Astrocyte (in vitro differentiated cells and primary cell): ENCODE measurements around the gene COMMD4. TPM values are rescaled to one million over a fixed set of nuclear protein-coding genes. Genes with fewer than 3 reads are reported as not detected.

Source experiments
- DNase-seq: peaks from one replicate; pipeline ENCODE4 v3.0.0-alpha.2; 2010; ENCODE audit warnings: low read depth
- FAIRE-seq: peaks from 2 replicates; lab custom pipeline; 2011; peaks lifted over from hg19 to GRCh38; lab: Jason Lieb, UNC
- H2AFZ ChIP-seq: 2 replicates; pipeline ENCODE4 v1.6.0; 2012; ENCODE audit warnings: low read depth, low read length, inconsistent platforms
- H3K27ac ChIP-seq: 2 replicates; pipeline ENCODE4 v1.5.1; 2011; ENCODE audit warnings: low read depth, low read length, inconsistent platforms
- H3K27me3 ChIP-seq: 2 replicates; pipeline ENCODE4 v1.6.0; 2011; ENCODE audit warnings: low read length, inconsistent platforms; ENCODE audit not compliant: insufficient read depth
- H3K36me3 ChIP-seq: 2 replicates; pipeline ENCODE4 v1.5.1; 2011; ENCODE audit warnings: low read length, inconsistent platforms; ENCODE audit not compliant: insufficient read depth
- H3K4me1 ChIP-seq: 2 replicates; pipeline ENCODE4 v1.5.1; 2011; ENCODE audit warnings: low read length, inconsistent platforms; ENCODE audit not compliant: insufficient read depth
- H3K4me2 ChIP-seq: 2 replicates; pipeline ENCODE4 v1.6.0; 2012; ENCODE audit warnings: low read length, inconsistent platforms
- H3K4me3 ChIP-seq: 2 replicates; pipeline ENCODE4 v1.5.1; 2011; ENCODE audit warnings: low read depth, mild to moderate bottlenecking, low read length, inconsistent platforms; ENCODE audit not compliant: insufficient read depth
- H3K79me2 ChIP-seq: 2 replicates; pipeline ENCODE4 v1.6.0; 2012; ENCODE audit warnings: mild to moderate bottlenecking, low read length, inconsistent platforms; ENCODE audit not compliant: insufficient read depth
- H3K9ac ChIP-seq: 2 replicates; pipeline ENCODE4 v1.6.0; 2012; ENCODE audit warnings: mild to moderate bottlenecking, low read length, inconsistent platforms
- H3K9me3 ChIP-seq: 2 replicates; pipeline ENCODE4 v1.5.1; 2012; ENCODE audit warnings: low read depth, mild to moderate bottlenecking, low read length, inconsistent platforms; ENCODE audit not compliant: insufficient read depth
- H4K20me1 ChIP-seq: 2 replicates; pipeline ENCODE4 v1.6.0; 2012; ENCODE audit warnings: low read length, inconsistent platforms; ENCODE audit not compliant: insufficient read depth
- H3K27ac Mint-ChIP-seq: one replicate; pipeline ENCODE4 v1.8.0; 2021; ENCODE audit warnings: mild to moderate bottlenecking, mixed read lengths; ENCODE audit not compliant: unreplicated experiment
- H3K27me3 Mint-ChIP-seq: one replicate; pipeline ENCODE4 v1.8.0; 2021; ENCODE audit warnings: low read depth, mixed read lengths; ENCODE audit not compliant: unreplicated experiment
- H3K36me3 Mint-ChIP-seq: one replicate; pipeline ENCODE4 v1.8.0; 2021; ENCODE audit warnings: low read depth, mixed read lengths; ENCODE audit not compliant: unreplicated experiment
- H3K4me1 Mint-ChIP-seq: one replicate; pipeline ENCODE4 v1.8.0; 2021; ENCODE audit warnings: low read depth, mixed read lengths; ENCODE audit not compliant: unreplicated experiment
- H3K4me3 Mint-ChIP-seq: one replicate; pipeline ENCODE4 v1.8.0; 2021; ENCODE audit warnings: mild to moderate bottlenecking, moderate library complexity, mixed read lengths; ENCODE audit not compliant: unreplicated experiment
- H3K9me3 Mint-ChIP-seq: one replicate; pipeline ENCODE4 v1.8.0; 2021; ENCODE audit warnings: mild to moderate bottlenecking, mixed read lengths; ENCODE audit not compliant: unreplicated experiment
- CTCF ChIP-seq: IDR thresholded peaks from 2 replicates; pipeline ENCODE4 v1.5.1; 2011; ENCODE audit warnings: low read depth, mild to moderate bottlenecking, inconsistent platforms, low read length, moderate library complexity; ENCODE audit not compliant: insufficient read depth
- EZH2 ChIP-seq: IDR thresholded peaks from 2 replicates; pipeline ENCODE4 v1.6.1; 2012; ENCODE audit warnings: mild to moderate bottlenecking, low read length, inconsistent platforms; ENCODE audit not compliant: insufficient read depth
- total RNA-seq: library from RNA; stranded (reverse); gene quantifications from 2 replicates; pipeline ENCODE4 v1.2.1, GENCODE V29; 2021

COMMD4 gene
- total RNA-seq, 1 donor from 2014 or later: 61.0 TPM

GRCh38 chr15:75362642-75363249 is 26.9 kb downstream of the COMMD4 start:
- FAIRE-seq: no peak
- no peak for DNase-seq
- H2AFZ ChIP-seq: no peak overlapping the region
- no peaks in the 10 kb centered on the region for H3K9me3 Mint-ChIP-seq
- no peaks in the 10 kb centered on the region for H3K27me3 ChIP-seq
- no peak overlapping the region for H3K27ac Mint-ChIP-seq
- no peak overlapping the region for H3K27ac ChIP-seq
- H4K20me1 ChIP-seq: peaks cover 24% of the 10 kb centered on the region
- H3K9ac ChIP-seq: no peak overlapping the region
- peaks cover 21% of the 10 kb centered on the region for H3K36me3 ChIP-seq
- no peak overlapping the region for H3K4me3 ChIP-seq
- no peak overlapping the region for H3K4me3 Mint-ChIP-seq
- peaks cover 12% of the 10 kb centered on the region for H3K36me3 Mint-ChIP-seq
- peaks cover 3% of the 10 kb centered on the region for H3K4me1 Mint-ChIP-seq
- no peak overlapping the region for H3K4me2 ChIP-seq
- H3K27me3 Mint-ChIP-seq: no peaks in the 10 kb centered on the region
- H3K4me1 ChIP-seq: peaks cover 6% of the 10 kb centered on the region
- peaks cover 6% of the 10 kb centered on the region for H3K79me2 ChIP-seq
- H3K9me3 ChIP-seq: no peaks in the 10 kb centered on the region
- no peak for TF ChIP-seq CTCF
- TF ChIP-seq EZH2: no peak

DNA sequence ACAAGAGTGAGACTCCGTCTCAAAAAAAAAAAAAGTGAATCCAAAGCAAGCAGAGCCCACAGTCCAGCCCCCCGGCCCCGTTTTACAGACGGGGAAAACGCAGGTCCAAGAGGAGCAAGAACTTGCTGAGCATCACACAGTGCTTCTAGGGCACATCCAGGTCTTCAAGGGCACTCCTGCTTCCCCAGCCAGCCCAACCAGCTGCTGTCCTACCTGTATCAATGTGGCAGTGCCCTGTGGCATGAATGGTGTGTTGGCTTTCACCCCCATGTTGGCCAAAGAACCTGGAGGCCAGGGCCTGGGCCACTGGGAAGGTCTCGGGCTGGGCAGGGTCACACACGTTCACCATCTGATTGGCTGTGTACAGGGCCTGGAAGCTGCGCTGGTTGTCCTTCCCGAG is 27.9 kb downstream of the COMMD4 start:
- H3K79me2 ChIP-seq: peaks cover 6% of the 10 kb centered on the region
- H3K9ac ChIP-seq: no peak overlapping the region
- FAIRE-seq (no peak), DNase-seq (no peak)
- no peak overlapping the region for H3K27ac ChIP-seq
- TF ChIP-seq EZH2 (no peak), CTCF (no peak)
- H3K27me3 Mint-ChIP-seq: no peaks in the 10 kb centered on the region
- H3K4me2 ChIP-seq: no peak overlapping the region
- H2AFZ ChIP-seq: no peak overlapping the region
- peaks cover 24% of the 10 kb centered on the region for H4K20me1 ChIP-seq
- H3K4me1 Mint-ChIP-seq: peaks cover 3% of the 10 kb centered on the region
- no peak overlapping the region for H3K27ac Mint-ChIP-seq
- H3K27me3 ChIP-seq: no peaks in the 10 kb centered on the region
- no peak overlapping the region for H3K4me3 ChIP-seq
- H3K4me1 ChIP-seq: peaks cover 7% of the 10 kb centered on the region
- peaks cover 12% of the 10 kb centered on the region for H3K36me3 Mint-ChIP-seq
- H3K36me3 ChIP-seq: peaks cover 18% of the 10 kb centered on the region
- no peaks in the 10 kb centered on the region for H3K9me3 ChIP-seq
- no peak overlapping the region for H3K4me3 Mint-ChIP-seq
- no peaks in the 10 kb centered on the region for H3K9me3 Mint-ChIP-seq

GRCh38 chr15:75364881-75365280 is 29.0 kb downstream of the COMMD4 start:
- H3K27ac Mint-ChIP-seq: no peak overlapping the region
- Histone ChIP-seq H3K4me1 (peaks cover 16% of the 10 kb centered on the region), H3K36me3 (peaks cover 18% of the 10 kb centered on the region), H3K27me3 (no peaks in the 10 kb centered on the region), H2AFZ (no peak overlapping the region), H3K9me3 (no peaks in the 10 kb centered on the region), H3K79me2 (peaks cover 12% of the 10 kb centered on the region), H3K27ac (no peak overlapping the region), H3K9ac (no peak overlapping the region), H3K4me2 (no peak overlapping the region), H4K20me1 (peaks cover 24% of the 10 kb centered on the region), H3K4me3 (no peak overlapping the region)
- DNase-seq (no peak), FAIRE-seq (no peak)
- H3K27me3 Mint-ChIP-seq: no peaks in the 10 kb centered on the region
- no peaks in the 10 kb centered on the region for H3K9me3 Mint-ChIP-seq
- H3K4me3 Mint-ChIP-seq: no peak overlapping the region
- H3K36me3 Mint-ChIP-seq: peaks cover 12% of the 10 kb centered on the region
- no peak for TF ChIP-seq EZH2
- TF ChIP-seq CTCF: no peak
- peaks cover 12% of the 10 kb centered on the region for H3K4me1 Mint-ChIP-seq
